Activated CD8-positive, alpha-beta T cell treated with anti-CD3 and anti-CD28 coated beads, Interleukin-2, amount 10 ng/mL, durations not matched to agents 7 days and 5 days (primary cell): ENCODE data around the gene ADAMTSL3. TPM values are rescaled to one million over a fixed set of nuclear protein-coding genes. Genes with fewer than 3 reads are reported as not detected.

ENCODE experiments used
- ATAC-seq: fragments of 150-1000 bp; cut with Tn5 transposase; one replicate; pipeline ENCODE4 v1.10.0; 2021; ENCODE audit warnings: moderate library complexity
- CTCF ChIA-PET: fragments of 350-600 bp; sonication (Branson Sonifier 250); formaldehyde crosslinking; loops from one replicate; lab custom pipeline; 2021; ENCODE audit warnings: antibody characterized with exemption; lab: Charles Lee
- POLR2A ChIA-PET: fragments of 350-600 bp; sonication (Branson Sonifier 250); formaldehyde crosslinking; loops from one replicate; lab custom pipeline; 2021; ENCODE audit warnings: antibody characterized with exemption; lab: Charles Lee
- DNase-seq: peaks from one replicate; pipeline ENCODE4 v3.0.0-alpha.2; 2020
- H3K27ac Mint-ChIP-seq: one replicate; pipeline ENCODE4 v1.8.0; 2021; ENCODE audit warnings: mild to moderate bottlenecking, mixed read lengths
- H3K27me3 Mint-ChIP-seq: one replicate; pipeline ENCODE4 v1.8.0; 2021; ENCODE audit warnings: low read depth, mixed read lengths
- H3K36me3 Mint-ChIP-seq: one replicate; pipeline ENCODE4 v1.8.0; 2021; ENCODE audit warnings: low read depth, mixed read lengths
- H3K4me1 Mint-ChIP-seq: one replicate; pipeline ENCODE4 v1.8.0; 2021; ENCODE audit warnings: low read depth, mixed read lengths
- H3K4me3 Mint-ChIP-seq: one replicate; pipeline ENCODE4 v1.8.0; 2021; ENCODE audit warnings: mild to moderate bottlenecking, mixed read lengths
- H3K9me3 Mint-ChIP-seq: one replicate; pipeline ENCODE4 v1.8.0; 2022; ENCODE audit warnings: mixed read lengths; ENCODE audit not compliant: insufficient read depth
- total RNA-seq, 2 experiments: library from RNA; stranded (reverse); gene quantifications; one replicate each; pipeline ENCODE4 v1.2.3, GENCODE V29; 2021

The ADAMTSL3 gene
- total RNA-seq, 2 experiments from 2014 or later: not detected

DNA sequence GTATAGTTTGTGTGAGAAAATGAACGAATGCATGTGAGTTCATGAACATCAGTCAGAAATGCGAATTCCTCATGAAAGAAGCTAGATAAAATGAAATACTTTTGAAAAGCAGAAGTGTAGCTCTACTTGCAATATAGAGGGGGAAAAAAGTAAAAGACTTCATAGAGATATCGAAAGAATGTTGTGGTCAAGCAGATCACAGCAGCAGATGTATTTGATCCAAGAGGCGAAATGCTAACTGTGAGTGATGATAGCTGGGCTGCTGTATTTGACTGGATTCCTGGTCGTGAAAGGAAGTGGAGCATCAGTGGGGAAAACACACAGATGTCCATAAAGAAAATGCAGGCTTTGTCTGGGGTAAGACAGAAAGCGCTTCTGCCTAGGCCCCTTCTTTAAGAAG lies 112.4 kb downstream of the ADAMTSL3 start:
- Mint-ChIP-seq H3K36me3 (no peaks in the 10 kb centered on the region), H3K27me3 (no peaks in the 10 kb centered on the region)

DNA sequence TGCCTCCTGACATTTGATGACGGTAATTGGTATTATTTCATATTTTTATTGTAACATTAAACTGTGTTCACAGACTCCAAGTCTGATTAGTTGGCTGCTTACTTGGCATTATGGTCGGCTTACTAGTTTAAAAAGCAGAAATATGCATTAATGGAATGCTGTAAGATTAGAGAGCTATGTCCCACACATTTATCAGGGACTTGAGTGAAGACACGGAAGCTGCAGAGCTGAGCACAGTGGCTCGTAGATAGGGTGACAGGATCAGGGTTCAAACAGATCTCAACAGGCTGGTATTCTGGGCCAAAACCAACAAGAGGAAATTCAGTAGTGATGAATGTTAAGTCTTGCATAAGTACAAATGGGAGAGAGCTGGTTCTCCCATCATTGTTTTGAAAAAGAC lies 113.8 kb downstream of the ADAMTSL3 start:
- Mint-ChIP-seq H3K9me3 (no peaks in the 10 kb centered on the region), H3K4me3 (no peak overlapping the region), H3K36me3 (no peaks in the 10 kb centered on the region), H3K4me1 (no peaks in the 10 kb centered on the region), H3K27ac (no peak overlapping the region), H3K27me3 (no peaks in the 10 kb centered on the region)
- ChIA-PET POLR2A (no interaction called here), CTCF (no interaction called here)
- ATAC-seq (no peak), DNase-seq (no peak)

More for the DNA sequence above, 112.4 kb downstream of the ADAMTSL3 start:
- H3K4me1 Mint-ChIP-seq: no peaks in the 10 kb centered on the region
- no peak overlapping the region for H3K27ac Mint-ChIP-seq
- ChIA-PET POLR2A (no interaction called here), CTCF (no interaction called here)
- no peak for ATAC-seq
- no peaks in the 10 kb centered on the region for H3K9me3 Mint-ChIP-seq
- no peak overlapping the region for H3K4me3 Mint-ChIP-seq
- DNase-seq: no peak

DNA sequence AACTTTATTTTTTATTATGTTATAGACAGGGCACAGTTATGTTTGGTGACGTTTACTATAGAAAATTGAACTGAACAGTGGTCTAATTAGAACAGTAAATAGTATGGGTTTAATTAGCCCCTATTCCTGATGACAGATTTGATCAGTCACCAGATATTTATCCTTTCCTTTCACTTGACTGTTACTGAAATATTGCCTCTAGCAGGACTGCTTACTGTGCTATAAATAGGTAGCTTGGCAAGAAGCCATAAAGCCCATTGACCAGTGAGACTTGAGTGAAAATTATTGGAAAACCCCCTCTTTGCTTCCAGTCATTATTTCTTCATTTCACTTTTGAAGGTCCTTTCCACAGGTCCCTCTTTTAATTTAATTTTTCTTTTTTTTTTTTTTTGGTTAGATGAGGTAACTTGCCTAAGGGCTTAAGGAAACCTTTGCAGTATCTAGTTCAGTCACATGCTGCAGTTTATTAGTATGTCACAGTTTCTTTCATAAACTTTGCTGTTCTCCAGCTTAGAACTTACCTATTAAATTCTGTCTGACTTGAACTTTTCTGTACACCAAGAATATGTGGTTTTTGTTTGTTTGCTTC lies 115.6 kb downstream of the ADAMTSL3 start:
- Mint-ChIP-seq H3K27ac (no peak overlapping the region), H3K27me3 (no peaks in the 10 kb centered on the region), H3K4me3 (no peak overlapping the region), H3K36me3 (no peaks in the 10 kb centered on the region), H3K9me3 (no peaks in the 10 kb centered on the region), H3K4me1 (no peaks in the 10 kb centered on the region)
- ChIA-PET POLR2A (no interaction called here), CTCF (no interaction called here)
- DNase-seq: no peak
- ATAC-seq: no peak

DNA sequence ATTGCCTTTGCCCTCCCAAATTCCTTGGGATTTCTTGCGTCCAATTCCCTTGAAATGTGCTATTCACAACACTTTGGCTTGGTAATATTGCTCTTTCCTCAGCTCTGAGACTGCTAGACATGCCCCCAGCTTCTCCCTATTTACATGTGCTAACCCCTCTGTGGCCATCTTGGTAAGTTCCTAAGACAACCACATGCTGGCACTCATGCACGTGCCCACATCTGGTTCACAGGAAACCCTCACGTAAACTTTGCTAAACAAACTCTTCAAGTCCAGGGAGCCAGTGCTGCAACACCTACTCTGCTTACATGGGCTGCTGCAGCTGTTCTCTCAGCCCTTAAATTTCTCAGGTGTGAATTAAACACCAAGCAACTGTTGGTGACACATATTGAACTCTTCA lies 121.8 kb downstream of the ADAMTSL3 start:
- H3K27me3 Mint-ChIP-seq: no peaks in the 10 kb centered on the region
- H3K4me3 Mint-ChIP-seq: no peak overlapping the region
- ATAC-seq: no peak
- ChIA-PET CTCF (no interaction called here), POLR2A (no interaction called here)
- no peaks in the 10 kb centered on the region for H3K36me3 Mint-ChIP-seq
- H3K27ac Mint-ChIP-seq: no peak overlapping the region
- H3K9me3 Mint-ChIP-seq: no peaks in the 10 kb centered on the region
- H3K4me1 Mint-ChIP-seq: no peaks in the 10 kb centered on the region
- no peak for DNase-seq

DNA sequence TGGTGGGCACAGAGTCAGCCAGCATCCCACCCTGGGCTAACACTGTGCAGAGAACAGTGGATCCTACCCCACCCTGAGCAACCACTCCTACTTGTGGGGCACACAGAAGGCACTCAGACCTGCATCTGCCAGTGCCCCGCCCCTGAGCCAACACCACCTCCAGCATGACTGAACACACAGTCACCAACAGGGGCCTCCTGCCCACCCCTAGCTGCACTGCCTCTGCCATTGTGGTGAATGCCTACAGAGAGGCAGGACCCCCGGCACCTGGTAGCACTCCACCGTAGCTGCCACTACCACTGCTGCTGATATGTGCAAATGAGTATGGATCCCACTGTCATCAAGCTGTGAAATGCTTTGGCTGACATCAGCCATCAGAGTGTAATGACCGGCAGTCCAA lies 123.1 kb downstream of the ADAMTSL3 start:
- Mint-ChIP-seq H3K27me3 (no peaks in the 10 kb centered on the region), H3K36me3 (no peaks in the 10 kb centered on the region), H3K9me3 (no peaks in the 10 kb centered on the region), H3K4me1 (no peaks in the 10 kb centered on the region), H3K4me3 (no peak overlapping the region), H3K27ac (no peak overlapping the region)
- no peak for DNase-seq
- POLR2A ChIA-PET: no interaction called here
- no peak for ATAC-seq
- CTCF ChIA-PET: no interaction called here

DNA sequence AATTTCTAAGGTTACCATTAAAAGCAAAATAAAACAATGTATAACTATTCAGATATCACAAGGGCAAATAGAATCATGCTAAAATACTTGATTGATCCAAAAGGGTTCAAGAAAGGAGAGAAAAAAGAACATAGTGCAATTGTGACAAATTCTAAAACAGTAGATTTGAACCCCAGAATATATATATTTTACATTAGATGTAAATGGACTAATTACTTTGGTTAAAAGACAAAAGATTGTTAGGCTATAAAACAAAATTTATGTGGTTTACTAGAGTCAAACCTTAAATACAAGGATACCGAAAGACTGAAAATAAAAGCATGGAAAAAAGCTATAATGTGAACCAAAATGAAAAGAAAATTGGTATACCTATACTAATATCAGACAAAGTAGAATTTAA lies 129.3 kb downstream of the ADAMTSL3 start:
- Mint-ChIP-seq H3K27ac (no peak overlapping the region), H3K4me3 (no peak overlapping the region), H3K9me3 (no peaks in the 10 kb centered on the region), H3K36me3 (no peaks in the 10 kb centered on the region), H3K27me3 (no peaks in the 10 kb centered on the region), H3K4me1 (no peaks in the 10 kb centered on the region)
- ChIA-PET POLR2A (no interaction called here), CTCF (no interaction called here)
- DNase-seq: no peak
- no peak for ATAC-seq

DNA sequence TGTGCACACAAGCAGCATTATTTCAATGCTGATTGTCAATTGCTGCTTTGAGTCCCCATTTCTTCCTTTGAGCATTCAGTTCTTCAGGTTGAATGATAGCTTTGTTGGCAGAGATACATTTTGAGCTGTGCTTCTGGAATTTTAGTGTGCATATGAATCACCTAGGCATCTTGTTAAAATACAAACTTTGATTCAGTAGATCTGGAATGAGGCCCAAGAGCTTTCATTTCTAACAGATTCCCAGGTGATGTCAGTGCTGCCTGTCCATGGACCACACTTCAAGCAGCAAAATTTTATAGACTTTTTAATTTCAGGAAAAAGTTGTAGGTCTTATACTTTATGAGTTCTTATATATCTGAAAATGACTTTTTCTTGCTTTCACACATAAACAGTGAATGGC lies 131.1 kb downstream of the ADAMTSL3 start:
- ChIA-PET CTCF (no interaction called here), POLR2A (no interaction called here)
- ATAC-seq (no peak), DNase-seq (no peak)
- Mint-ChIP-seq H3K36me3 (no peaks in the 10 kb centered on the region), H3K27ac (no peak overlapping the region), H3K4me3 (no peak overlapping the region), H3K27me3 (no peaks in the 10 kb centered on the region), H3K4me1 (no peaks in the 10 kb centered on the region), H3K9me3 (no peaks in the 10 kb centered on the region)

DNA sequence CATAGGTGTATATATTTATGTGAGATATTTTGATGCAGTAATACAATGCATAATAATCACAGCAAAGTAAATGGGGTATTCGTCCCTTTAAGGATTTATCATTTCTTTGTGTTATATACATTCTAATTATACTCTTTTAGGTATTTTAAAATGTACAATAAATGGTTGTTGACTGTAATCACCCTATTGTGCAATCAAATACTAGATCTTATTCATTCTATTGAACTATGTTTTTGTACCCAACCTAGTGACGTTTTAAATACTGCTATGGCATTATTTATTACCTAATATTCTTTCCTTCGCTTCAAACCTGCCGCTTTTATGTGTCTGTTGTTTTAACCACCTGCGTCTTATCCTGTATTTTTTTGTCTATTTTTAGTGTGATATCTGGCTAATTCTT lies 132.4 kb downstream of the ADAMTSL3 start:
- ChIA-PET POLR2A (no interaction called here), CTCF (no interaction called here)
- H3K4me1 Mint-ChIP-seq: no peaks in the 10 kb centered on the region
- H3K27ac Mint-ChIP-seq: no peak overlapping the region
- DNase-seq (no peak), ATAC-seq (no peak)
- no peaks in the 10 kb centered on the region for H3K36me3 Mint-ChIP-seq
- H3K9me3 Mint-ChIP-seq: no peaks in the 10 kb centered on the region
- H3K4me3 Mint-ChIP-seq: no peak overlapping the region
- H3K27me3 Mint-ChIP-seq: no peaks in the 10 kb centered on the region

DNA sequence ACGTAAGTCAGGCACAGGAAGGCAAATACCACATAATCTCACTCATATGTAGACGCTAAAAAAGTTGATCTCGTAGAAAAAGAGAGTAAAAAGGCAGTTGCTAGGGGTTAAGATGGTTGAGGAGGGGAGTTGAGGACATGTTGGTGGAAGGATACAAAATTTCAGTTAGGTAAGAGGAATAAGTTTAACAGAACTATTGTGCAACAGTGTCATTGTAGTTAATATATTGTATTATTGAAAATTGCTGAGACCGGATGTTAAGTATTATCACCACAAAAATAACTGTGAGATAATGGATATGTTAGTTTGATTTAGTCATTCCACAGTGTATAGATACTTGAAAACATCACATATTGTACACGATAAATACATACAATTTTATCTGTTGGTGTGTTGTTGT lies 139.1 kb downstream of the ADAMTSL3 start:
- no peaks in the 10 kb centered on the region for H3K9me3 Mint-ChIP-seq
- H3K4me1 Mint-ChIP-seq: no peaks in the 10 kb centered on the region
- H3K27ac Mint-ChIP-seq: no peak overlapping the region
- POLR2A ChIA-PET: no interaction called here
- no peaks in the 10 kb centered on the region for H3K27me3 Mint-ChIP-seq
- DNase-seq (no peak), ATAC-seq (no peak)
- H3K36me3 Mint-ChIP-seq: no peaks in the 10 kb centered on the region
- no peak overlapping the region for H3K4me3 Mint-ChIP-seq
- CTCF ChIA-PET: no interaction called here

DNA sequence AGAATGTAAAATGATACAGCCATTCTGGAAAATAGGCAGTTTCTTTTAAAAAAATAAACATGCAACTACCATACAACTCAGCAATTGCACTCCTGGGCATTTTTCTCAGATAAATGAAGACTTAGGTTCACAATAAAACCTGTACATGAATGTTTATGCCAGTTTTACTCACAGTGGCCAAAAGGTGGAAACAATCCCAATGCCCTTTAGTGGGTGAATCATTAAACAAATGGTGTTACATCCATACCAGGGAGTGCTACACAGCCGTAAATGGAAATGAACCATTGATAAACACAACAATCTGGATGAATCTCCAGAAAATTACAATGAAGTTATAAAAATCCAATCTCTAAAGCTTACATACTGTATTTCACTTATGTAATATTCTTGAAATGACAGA lies 140.3 kb downstream of the ADAMTSL3 start:
- Mint-ChIP-seq H3K9me3 (no peaks in the 10 kb centered on the region), H3K36me3 (no peaks in the 10 kb centered on the region), H3K27ac (no peak overlapping the region), H3K4me3 (no peak overlapping the region), H3K27me3 (no peaks in the 10 kb centered on the region), H3K4me1 (no peaks in the 10 kb centered on the region)
- ATAC-seq (no peak), DNase-seq (no peak)
- ChIA-PET CTCF (no interaction called here), POLR2A (no interaction called here)

DNA sequence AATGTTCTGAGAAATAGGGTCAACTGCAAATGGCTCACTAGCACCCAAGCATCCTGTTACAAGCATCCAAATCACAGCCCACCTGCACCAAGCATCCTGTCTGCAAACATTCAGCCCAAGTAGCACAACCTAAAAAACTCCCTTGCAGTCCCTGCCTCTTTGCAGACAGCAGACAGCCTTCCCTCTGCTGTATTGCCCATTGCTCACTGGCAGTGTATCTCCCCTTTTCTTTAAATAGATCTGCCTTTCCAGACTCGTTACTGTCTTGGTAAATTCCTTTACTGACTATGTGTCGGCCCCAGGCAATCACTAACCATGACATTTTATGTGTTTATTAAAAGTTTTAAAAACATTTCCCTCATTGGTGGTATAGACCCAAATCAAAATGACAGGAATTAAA lies 155.4 kb downstream of the ADAMTSL3 start:
- CTCF ChIA-PET: no interaction called here
- POLR2A ChIA-PET: no interaction called here
- no peak overlapping the region for H3K27ac Mint-ChIP-seq
- ATAC-seq (no peak), DNase-seq (no peak)
- no peaks in the 10 kb centered on the region for H3K36me3 Mint-ChIP-seq
- no peaks in the 10 kb centered on the region for H3K9me3 Mint-ChIP-seq
- H3K4me3 Mint-ChIP-seq: no peak overlapping the region
- no peaks in the 10 kb centered on the region for H3K27me3 Mint-ChIP-seq
- H3K4me1 Mint-ChIP-seq: no peaks in the 10 kb centered on the region

DNA sequence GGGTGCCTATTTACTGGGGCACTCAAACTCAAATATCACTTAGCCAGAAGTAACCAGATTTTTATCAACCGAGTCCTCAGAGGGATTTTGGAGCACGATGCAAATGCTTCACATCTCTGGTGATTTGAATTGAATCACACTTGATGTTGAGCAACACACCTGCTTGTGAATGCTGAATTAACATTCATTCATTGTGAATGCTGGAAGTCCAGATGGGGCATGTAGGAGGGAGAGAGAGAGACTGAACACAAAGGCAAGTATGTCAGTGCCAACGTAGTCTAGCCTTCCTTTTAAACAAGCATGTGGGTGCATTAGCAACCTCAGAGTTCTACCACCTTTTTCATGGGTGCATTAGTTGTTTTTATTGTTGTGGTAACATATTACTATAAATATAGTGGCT lies 156.2 kb downstream of the ADAMTSL3 start:
- Mint-ChIP-seq H3K9me3 (no peaks in the 10 kb centered on the region), H3K4me1 (no peaks in the 10 kb centered on the region), H3K27me3 (no peaks in the 10 kb centered on the region), H3K4me3 (no peak overlapping the region), H3K36me3 (no peaks in the 10 kb centered on the region), H3K27ac (no peak overlapping the region)
- ChIA-PET POLR2A (no interaction called here), CTCF (no interaction called here)
- DNase-seq (no peak), ATAC-seq (no peak)

DNA sequence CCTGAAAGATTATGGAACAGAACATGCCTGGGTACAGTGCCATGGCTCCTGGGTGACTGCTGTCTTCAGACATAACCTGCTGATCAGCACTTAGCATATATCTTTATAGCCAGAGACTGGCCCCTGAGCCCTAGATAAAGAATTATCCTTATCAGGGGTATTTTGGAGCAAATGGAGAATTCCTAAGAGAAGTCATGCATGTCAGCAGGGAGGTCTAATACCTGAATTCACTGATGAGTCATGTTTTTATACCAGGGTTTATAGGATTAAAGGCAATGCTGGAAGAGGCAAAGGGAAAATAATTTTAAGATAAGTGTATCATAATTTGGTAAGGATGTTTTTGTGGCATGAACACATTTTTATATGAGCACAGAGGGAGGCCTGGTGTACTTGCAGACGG lies 159.8 kb downstream of the ADAMTSL3 start:
- CTCF ChIA-PET: no interaction called here
- Mint-ChIP-seq H3K27ac (no peak overlapping the region), H3K4me1 (no peaks in the 10 kb centered on the region), H3K9me3 (no peaks in the 10 kb centered on the region), H3K4me3 (no peak overlapping the region), H3K27me3 (no peaks in the 10 kb centered on the region), H3K36me3 (no peaks in the 10 kb centered on the region)
- ATAC-seq: no peak
- POLR2A ChIA-PET: no interaction called here
- no peak for DNase-seq
